ENCODE results near the gene RPS24.

The RPS24 gene

GRCh38 chr10:78082636-78083035 is 49.0 kb downstream of the RPS24 start:
- no peak for DNase-seq (ENCODE audit: low read depth in 1 of 2, low spot score in 1 of 2)
